IPS-18a (cell line): ENCODE data around the gene PGAP6.
"Not testable (repeated sequence)": the region's sequence is repeated elsewhere in the genome, so short reads cannot be mapped to it uniquely, and the experiment has no call there.

Experiments used
- H3K27ac ChIP-seq: one replicate; pipeline ENCODE4 v1.5.1; 2013; ENCODE audit warnings: low read length
- H3K27me3 ChIP-seq: one replicate; pipeline ENCODE4 v1.6.1; 2013; ENCODE audit warnings: mild to moderate bottlenecking, low read length; ENCODE audit not compliant: control insufficient read depth, insufficient read depth
- H3K36me3 ChIP-seq: one replicate; pipeline ENCODE4 v1.6.1; 2013; ENCODE audit warnings: low read depth, low read length; ENCODE audit not compliant: control insufficient read depth
- H3K4me1 ChIP-seq: one replicate; pipeline ENCODE4 v1.6.1; 2013; ENCODE audit warnings: low read depth, low read length; ENCODE audit not compliant: control insufficient read depth
- H3K4me3 ChIP-seq: one replicate; pipeline ENCODE4 v1.5.1; 2013; ENCODE audit warnings: low read length
- H3K9ac ChIP-seq: one replicate; pipeline ENCODE4 v1.6.1; 2013; ENCODE audit warnings: mild to moderate bottlenecking, low read length, moderate library complexity
- H3K9me3 ChIP-seq: one replicate; pipeline ENCODE4 v1.6.1; 2013; ENCODE audit warnings: low read depth, low read length; ENCODE audit not compliant: control insufficient read depth

PGAP6 gene

GRCh38 chr16:381789-382717 is at the start of gene PGAP6:
TSS of gene PGAP6 (minus strand) at chr16:381978. CDS start at chr16:381821, 157 bp downstream.
- Histone ChIP-seq H3K4me1 (peaks cover 17% of the 10 kb centered on the region), H3K9me3 (no peaks in the 10 kb centered on the region), H3K4me3 (peak within 1 kb of the TSS; percentile 80), H3K27ac (no peak within 1 kb of the TSS), H3K9ac (peak within 1 kb of the TSS; percentile 54), H3K27me3 (no peaks in the 10 kb centered on the region), H3K36me3 (peaks cover 1% of the 10 kb centered on the region)

DNA sequence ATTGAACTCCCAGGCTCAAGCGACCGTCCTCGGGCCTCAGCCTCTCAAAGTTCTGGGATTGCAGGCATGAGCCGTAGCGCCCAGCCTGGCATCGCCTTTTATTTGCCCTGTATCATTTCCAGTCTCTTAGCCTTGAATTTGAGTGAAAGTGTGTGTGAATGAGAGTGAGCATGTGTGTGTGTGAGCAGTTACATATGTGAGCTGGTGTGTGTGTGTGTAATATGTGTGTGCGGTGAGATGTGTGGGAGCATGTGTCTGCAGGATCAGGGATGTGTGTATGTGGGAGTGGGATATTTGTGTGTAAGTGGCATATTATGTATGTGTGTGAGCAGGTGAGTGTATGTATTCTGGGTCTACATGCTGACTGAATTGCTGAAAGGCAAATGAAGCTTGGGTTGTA is 49.1 kb upstream of the PGAP6 start:
- no peaks in the 10 kb centered on the region for H3K36me3 ChIP-seq
- H3K27me3 ChIP-seq: peaks cover 14% of the 10 kb centered on the region
- no peak overlapping the region for H3K4me3 ChIP-seq
- H3K9me3 ChIP-seq: no peaks in the 10 kb centered on the region
- H3K4me1 ChIP-seq: peaks cover 7% of the 10 kb centered on the region
- no peak overlapping the region for H3K9ac ChIP-seq
- no peak overlapping the region for H3K27ac ChIP-seq

DNA sequence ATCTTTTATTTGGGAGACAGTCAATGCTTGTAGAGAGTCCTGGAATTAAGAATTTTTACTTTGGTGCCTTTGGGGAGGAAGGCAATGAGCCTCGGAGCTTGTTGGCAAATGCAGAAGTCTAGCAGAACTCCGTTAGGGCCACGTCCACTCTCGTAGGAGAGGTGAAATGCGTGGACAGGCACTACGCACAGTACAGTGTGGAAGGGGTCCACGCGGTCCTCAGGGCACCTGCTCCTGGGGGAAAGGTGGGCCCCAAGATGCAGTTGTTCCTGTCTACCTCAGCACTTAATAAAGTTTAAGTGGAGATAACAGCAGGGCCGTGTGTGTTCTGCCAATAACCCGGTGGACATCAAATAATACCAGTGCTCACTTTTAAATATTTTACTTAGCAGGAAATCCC is 45.5 kb upstream of the PGAP6 start:
- Histone ChIP-seq H3K4me3 (peak overlapping the region; percentile 71), H3K4me1 (peaks cover 7% of the 10 kb centered on the region), H3K9me3 (no peaks in the 10 kb centered on the region), H3K27ac (no peak overlapping the region), H3K9ac (no peak overlapping the region), H3K36me3 (no peaks in the 10 kb centered on the region), H3K27me3 (peaks cover 43% of the 10 kb centered on the region)

DNA sequence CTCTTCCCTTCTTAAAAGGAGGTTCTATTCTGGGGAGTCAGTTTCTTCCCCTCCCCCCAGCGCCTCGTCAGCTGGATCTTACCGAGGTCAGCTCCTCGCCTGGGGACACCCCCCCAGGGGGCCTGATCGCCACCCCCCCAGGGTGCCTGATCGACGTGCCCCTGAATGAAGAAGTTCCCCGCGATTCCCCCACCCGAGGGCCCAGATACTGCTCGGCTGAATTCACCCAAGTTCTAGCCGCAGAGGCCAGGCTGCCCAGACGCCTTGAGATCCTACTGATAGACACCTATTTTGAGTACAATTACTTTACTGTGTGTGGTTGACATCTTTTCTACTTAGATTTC is 45.1 kb upstream of the PGAP6 start:
- Histone ChIP-seq H3K9me3 (no peaks in the 10 kb centered on the region), H3K27ac (no peak overlapping the region), H3K4me1 (peaks cover 7% of the 10 kb centered on the region), H3K36me3 (no peaks in the 10 kb centered on the region), H3K9ac (peak overlapping the region; percentile 51), H3K27me3 (peaks cover 43% of the 10 kb centered on the region), H3K4me3 (peak overlapping the region; percentile 71)

- peak overlapping the region; percentile 71 for H3K4me3 ChIP-seq
- H3K27me3 ChIP-seq: peaks cover 43% of the 10 kb centered on the region
- no peak overlapping the region for H3K27ac ChIP-seq
- H3K9me3 ChIP-seq: no peaks in the 10 kb centered on the region
- H3K36me3 ChIP-seq: no peaks in the 10 kb centered on the region
- peaks cover 7% of the 10 kb centered on the region for H3K4me1 ChIP-seq
- H3K9ac ChIP-seq: peak overlapping the region; percentile 51
Observed at GRCh38 chr16:426115-426905, 44.5 kb upstream of the PGAP6 start.

DNA sequence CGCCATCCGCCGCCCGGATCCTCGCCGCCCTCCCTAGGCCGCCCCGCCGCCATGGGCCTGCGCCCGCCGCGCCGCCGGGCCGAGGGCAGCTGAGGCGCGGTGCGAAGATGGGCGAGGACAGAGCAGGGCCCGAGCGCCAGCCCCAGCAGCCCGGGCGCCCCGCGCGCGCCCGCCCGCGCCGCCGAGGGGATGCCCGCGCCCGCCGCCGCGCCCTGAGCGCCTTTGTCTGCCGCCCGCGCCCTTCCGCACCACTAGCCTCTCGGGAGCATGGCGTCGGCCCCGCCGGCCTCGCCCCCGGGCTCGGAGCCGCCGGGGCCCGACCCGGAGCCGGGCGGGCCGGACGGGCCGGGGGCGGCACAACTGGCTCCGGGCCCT is 43.9 kb upstream of the PGAP6 start:
- H3K4me3 ChIP-seq: no peak overlapping the region
- H3K9ac ChIP-seq: no peak overlapping the region
- peaks cover 43% of the 10 kb centered on the region for H3K27me3 ChIP-seq
- no peaks in the 10 kb centered on the region for H3K36me3 ChIP-seq
- H3K27ac ChIP-seq: no peak overlapping the region
- no peaks in the 10 kb centered on the region for H3K9me3 ChIP-seq
- peaks cover 7% of the 10 kb centered on the region for H3K4me1 ChIP-seq

- Histone ChIP-seq H3K9ac (peak within 1 kb of the TSS; percentile 51), H3K36me3 (no peaks in the 10 kb centered on the region), H3K27ac (no peak within 1 kb of the TSS), H3K27me3 (peaks cover 43% of the 10 kb centered on the region), H3K4me3 (peak within 1 kb of the TSS; percentile 71), H3K4me1 (peaks cover 7% of the 10 kb centered on the region), H3K9me3 (no peaks in the 10 kb centered on the region)
Observed at GRCh38 chr16:425082-425718, 43.4 kb upstream of the PGAP6 start, which contains the start of gene RAB11FIP3. TSS of gene RAB11FIP3 (plus strand) at chr16:425649. CDS start at chr16:426007, 358 bp downstream.

DNA sequence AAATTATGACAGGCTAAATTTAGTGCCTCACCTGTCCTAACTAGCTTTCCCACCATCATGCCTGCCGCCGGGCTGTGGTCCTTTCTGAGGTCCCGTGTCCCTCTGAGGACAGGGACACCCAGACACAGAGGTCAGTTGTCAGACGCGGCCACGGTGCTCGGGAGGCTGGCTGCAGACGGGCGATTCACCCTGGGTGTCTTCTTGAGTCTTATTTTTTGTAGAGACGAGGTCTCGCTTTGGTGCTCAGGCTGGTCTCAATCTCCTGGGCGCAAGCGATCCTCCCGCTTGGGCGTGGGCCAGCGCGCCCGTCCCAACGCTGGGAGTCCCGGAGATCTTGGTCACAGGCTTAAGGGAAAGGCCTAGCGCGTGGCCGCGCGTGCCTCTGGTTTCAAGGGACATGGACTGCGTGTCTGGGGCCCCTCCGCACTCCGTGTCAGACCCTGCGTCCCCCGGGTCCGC is 42.9 kb upstream of the PGAP6 start:
- no peak overlapping the region for H3K9ac ChIP-seq
- no peaks in the 10 kb centered on the region for H3K36me3 ChIP-seq
- H3K27ac ChIP-seq: no peak overlapping the region

DNA sequence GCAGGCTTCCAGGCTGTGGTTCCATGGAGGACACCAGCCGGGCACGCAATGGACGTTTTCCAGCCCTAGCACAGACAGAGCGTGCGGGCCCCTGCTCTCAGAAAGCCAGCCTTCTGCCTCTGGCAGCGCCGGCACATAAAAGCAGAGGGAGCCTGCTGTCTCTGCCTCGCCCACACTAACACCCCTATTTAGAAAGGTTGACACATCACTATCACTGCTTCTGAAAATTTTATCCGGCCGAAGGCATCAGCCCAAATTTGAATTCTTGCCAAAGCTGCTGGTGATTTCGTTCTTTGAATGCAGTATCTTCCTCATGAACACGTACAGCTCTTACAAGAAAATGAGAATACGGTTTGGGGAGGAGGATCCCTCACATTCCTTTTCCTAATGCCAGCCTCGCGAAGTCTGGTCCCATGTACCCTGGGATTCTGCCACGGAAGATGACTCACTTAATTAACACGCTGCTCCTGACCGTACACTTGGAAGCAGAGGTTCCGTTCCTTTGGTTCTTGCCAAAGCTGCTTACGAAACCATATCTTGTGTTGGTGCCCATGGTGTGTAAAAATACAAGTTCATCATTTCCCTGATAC is 42.4 kb upstream of the PGAP6 start:
- no peak overlapping the region for H3K27ac ChIP-seq
- H3K9ac ChIP-seq: no peak overlapping the region
- peak overlapping the region; percentile 53 for H3K4me3 ChIP-seq
- H3K4me1 ChIP-seq: peaks cover 7% of the 10 kb centered on the region
- H3K27me3 ChIP-seq: peaks cover 43% of the 10 kb centered on the region
- H3K36me3 ChIP-seq: no peaks in the 10 kb centered on the region
- H3K9me3 ChIP-seq: no peaks in the 10 kb centered on the region

More for the DNA sequence above, 42.9 kb upstream of the PGAP6 start:
- Histone ChIP-seq H3K9me3 (no peaks in the 10 kb centered on the region), H3K4me1 (peaks cover 7% of the 10 kb centered on the region), H3K27me3 (peaks cover 43% of the 10 kb centered on the region), H3K4me3 (peak overlapping the region; percentile 53)

DNA sequence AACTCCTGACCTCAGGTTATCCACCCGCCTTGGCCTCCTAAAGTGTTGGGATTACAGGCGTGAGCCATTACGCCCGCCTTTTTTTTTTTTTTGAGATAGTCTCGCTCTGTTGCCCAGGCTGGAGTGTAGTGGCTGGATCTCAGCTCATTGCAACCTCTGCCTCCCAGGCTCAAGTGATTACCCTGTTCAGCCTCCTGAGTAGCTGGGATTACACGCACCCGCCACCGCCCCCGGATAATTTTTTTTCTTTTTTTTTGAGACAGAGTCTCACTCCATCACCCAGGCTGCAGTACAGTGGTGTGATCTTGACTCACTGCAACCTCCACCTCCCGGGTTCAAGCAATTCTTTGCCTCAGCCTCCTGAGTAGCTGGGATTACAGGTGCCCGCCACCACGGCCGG is 40.4 kb upstream of the PGAP6 start:
- H3K27me3 ChIP-seq: peaks cover 39% of the 10 kb centered on the region
- not testable (repeated sequence) for H3K4me1 ChIP-seq, H3K9me3 ChIP-seq

DNA sequence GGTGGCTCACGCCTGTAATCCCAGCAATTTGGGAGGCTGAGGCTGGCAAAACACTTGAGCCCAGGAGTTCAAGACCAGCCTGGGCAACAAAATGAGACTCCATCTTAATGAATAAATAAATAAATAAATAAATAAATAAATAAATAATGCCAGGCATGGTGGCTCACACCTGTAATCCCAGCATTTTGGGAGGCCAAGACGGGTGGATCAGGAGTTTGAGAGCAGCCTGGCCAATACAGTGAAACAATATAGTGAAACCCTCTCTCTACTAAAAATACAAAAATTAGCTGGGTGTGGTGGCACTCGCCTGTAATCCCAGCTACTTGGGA is 33.4 kb upstream of the PGAP6 start:
- not testable (repeated sequence) for H3K9me3 ChIP-seq, H3K36me3 ChIP-seq, H3K4me1 ChIP-seq, H3K27me3 ChIP-seq, H3K27ac ChIP-seq, H3K9ac ChIP-seq, H3K4me3 ChIP-seq

More for the DNA sequence above, 40.4 kb upstream of the PGAP6 start:
- H3K36me3 ChIP-seq, H3K27ac ChIP-seq, H3K4me3 ChIP-seq, H3K9ac ChIP-seq: not testable (repeated sequence)
